Measurements from ENCODE around the gene MPPED1.

Gene MPPED1

GRCh38 chr22:43500792-43501785 lies 89.3 kb downstream of the MPPED1 start:
- Histone ChIP-seq H3K27ac (no peak overlapping the region), H3K4me3 (no peak overlapping the region)
- DNase-seq (ENCODE audit: low spot score): no peak
- TF ChIP-seq CTCF (IDR thresholded peaks at IDR 0.05): no peak

GRCh38 chr22:43501878-43502277 lies 90.1 kb downstream of the MPPED1 start:
- H3K27ac ChIP-seq: no peak overlapping the region
- DNase-seq (ENCODE audit: low spot score): no peak
- H3K4me3 ChIP-seq: no peak overlapping the region
- TF ChIP-seq CTCF (IDR thresholded peaks at IDR 0.05): no peak

- TF ChIP-seq CTCF (IDR thresholded peaks at IDR 0.05): no peak
- no peak overlapping the region for H3K27ac ChIP-seq
- H3K4me3 ChIP-seq: no peak overlapping the region
- DNase-seq (ENCODE audit: low spot score): no peak
These were observed 90.6 kb downstream of the MPPED1 start for GRCh38 chr22:43502306-43502874.

- no peak for TF ChIP-seq CTCF (IDR thresholded peaks at IDR 0.05)
- H3K4me3 ChIP-seq: no peak overlapping the region
- DNase-seq (ENCODE audit: low spot score): no peak
- H3K27ac ChIP-seq: no peak overlapping the region
These were observed 92.3 kb downstream of the MPPED1 start for GRCh38 chr22:43504068-43504467.

- Histone ChIP-seq H3K4me3 (no peak overlapping the region), H3K27ac (no peak overlapping the region)
- DNase-seq (ENCODE audit: low spot score): no peak
- TF ChIP-seq CTCF (IDR thresholded peaks at IDR 0.05): no peak
These were observed 93.0 kb downstream of the MPPED1 start for GRCh38 chr22:43504666-43505261.

- no peak for DNase-seq (ENCODE audit: low spot score)
- no peak overlapping the region for H3K4me3 ChIP-seq
- no peak overlapping the region for H3K27ac ChIP-seq
- no peak for TF ChIP-seq CTCF (IDR thresholded peaks at IDR 0.05)
These were observed 93.6 kb downstream of the MPPED1 start for GRCh38 chr22:43505423-43505822.

Measured in coronary artery (tissue), 2 donors.